COR-L47 (cell line): ENCODE data around the gene CCNF.
"Not testable (repeated sequence)": the region's sequence is repeated elsewhere in the genome, so short reads cannot be mapped to it uniquely, and the experiment has no call there.

Experiments
- DNase-seq: peaks from one replicate; lab custom pipeline; 2025; lab: John Stamatoyannopoulos, UW

Gene CCNF

DNA sequence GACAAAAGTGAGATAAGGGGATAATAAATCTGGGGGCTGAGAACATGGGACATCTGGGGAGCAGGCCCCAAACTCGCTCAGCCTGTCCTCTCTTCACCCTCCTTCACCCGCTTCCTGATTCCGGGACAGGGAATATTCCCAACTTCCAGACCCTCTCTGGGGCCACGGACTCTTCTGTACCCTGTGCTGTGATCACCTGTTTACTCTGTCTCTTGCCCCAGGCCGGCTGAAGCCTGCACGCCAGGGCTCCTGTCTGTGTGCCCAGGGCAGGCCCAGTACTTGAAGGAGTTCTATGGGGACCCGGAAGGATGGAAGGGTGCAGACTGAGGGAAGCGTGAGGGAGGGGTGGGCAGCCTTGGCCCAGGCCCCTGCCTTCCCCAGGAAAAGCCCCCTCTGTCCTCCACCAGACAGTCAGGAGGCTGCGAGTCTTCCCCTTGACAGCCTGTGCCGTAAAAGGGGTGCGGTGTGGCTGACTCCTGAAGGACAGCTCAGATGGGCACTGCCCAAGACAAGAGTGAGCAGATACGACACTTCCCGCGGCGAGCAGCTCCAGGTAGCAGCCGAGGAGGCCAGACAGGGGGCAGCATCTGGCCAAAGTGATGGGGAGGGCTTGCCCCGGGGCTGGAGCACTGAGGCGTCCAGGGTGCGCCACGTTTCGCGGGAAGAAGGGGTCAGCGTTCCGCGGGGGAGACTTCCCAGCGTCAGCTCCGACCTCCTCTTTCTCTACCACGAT is 1.0 kb upstream of the CCNF start:
- DNase-seq, result no peak

DNA sequence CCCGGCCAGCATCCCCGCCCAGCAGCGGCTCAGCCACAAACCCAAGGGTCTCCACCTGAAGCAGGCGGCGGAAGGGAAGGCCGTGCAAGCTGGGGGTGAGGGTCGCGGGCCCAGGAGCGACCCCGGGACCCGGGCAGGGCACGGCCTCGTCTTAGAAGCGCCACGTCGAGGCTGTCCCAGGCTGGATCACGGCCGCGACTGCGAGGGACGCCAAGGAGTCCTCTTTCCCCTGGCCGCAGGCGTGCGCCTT is 538 bp upstream of the CCNF start:
- no peak for DNase-seq

DNA sequence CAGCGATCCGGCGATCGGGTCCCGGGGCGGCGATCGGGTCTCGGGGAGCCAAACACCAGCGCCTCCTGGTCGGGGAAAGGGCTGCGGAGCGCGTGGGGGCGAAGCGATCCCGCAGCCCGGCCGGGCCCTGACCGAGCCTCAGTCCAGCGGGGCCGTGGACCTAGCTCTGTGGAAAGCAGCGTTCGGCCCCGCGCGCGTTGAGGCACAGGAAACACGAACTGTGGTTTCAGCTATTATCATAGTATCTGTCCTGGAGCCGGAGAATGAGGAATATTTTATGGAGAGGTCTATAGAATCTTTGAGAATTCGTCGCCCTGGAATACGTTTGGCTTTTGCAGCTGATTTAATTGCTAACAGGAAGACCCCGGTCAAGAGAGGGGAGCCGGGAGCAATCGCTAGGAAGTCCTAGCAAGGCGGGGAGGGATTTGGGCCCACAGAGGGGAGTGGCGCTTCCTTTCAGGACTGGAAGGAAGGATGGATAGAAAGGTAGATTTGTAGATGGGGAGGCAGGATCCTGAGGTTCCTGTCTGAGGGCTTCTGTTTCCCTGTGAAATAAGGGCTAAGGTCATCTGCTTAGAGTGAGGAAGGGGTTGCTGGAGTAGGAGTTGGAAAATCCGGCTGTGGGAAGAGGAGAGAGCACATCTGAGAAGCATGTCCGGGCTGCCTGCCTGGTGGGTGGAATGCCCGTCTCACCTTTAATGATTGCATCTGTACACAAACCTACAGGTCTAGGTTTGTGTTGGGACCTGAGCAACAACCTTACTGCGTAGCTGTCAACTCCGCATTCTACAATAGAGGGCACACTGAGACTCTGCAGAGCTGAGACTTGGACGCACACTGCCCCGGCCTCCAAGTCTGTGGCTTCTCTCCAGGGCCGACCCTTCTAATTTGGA is 770 bp downstream of the CCNF start:
- peak; percentile 34 for DNase-seq

DNA sequence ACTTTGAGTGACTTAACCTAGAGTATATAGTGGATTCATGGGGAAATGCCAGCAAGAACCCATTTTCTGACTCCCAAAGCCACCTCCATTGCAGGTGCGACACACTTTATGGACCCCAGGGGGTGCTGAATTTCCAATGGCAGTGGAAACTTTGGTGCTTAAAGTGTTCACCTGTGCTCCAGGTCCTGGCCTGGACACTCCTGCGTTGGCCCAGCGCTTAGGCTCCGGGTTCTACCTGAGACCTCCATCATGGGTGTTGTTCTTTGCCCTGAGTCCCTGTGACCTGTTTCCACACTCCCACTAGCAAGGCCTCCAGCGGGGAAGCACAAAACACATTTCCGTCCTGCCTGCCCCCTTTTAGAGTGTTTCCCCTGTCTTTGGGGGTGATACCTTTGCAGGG is 3.0 kb downstream of the CCNF start:
- no peak for DNase-seq

DNA sequence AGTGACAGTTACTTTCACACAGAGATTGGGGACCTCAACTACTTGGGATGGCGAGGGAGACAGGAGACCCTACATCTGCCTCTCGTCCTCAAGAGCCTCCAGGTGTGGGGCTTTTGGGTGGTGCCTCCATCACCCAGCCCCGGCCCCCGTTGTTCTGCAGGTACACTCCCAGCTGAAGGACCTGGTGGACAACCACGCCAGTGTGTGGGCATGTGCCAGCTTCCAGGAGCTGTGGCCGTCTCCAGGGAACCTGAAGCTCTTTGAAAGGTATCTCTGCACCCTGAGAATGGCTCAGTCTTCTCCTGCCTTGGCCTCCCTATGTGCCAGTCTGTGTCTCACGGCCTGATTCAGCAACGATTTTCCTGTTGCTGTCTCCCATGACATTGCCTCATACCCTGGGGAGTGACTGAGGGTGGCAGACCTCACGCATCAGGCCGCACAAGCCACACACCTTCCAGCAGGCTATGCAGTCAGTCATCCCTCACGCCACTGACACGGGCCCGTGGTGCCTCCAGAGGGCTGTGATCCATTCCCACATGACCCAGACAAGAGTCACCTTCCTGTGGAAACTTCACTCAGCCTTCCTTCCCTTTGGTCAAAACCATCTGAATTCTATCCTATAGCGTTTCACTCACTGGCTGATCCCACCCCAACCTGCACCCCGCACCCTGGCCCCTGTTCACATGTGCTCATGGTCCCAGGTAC is 3.7 kb downstream of the CCNF start:
- DNase-seq, result no peak

DNA sequence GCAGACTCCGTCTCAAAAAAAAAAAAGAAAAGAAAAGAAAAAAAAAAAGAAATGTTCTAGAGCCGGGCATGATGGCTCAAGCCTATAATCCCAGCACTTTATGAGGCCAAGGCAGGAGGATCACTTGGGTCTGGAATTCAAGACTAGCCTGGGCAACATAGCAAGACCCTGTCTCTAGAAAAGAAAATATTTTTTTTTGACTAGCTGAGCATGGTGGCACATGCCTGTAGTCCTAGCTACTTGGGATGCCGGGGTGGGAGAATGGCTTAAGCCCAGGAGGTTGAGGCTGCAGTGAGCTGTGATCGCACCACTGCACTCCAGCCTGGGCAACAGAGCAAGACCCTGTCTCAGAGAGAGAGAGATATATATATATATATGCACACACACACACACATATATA is 6.0 kb downstream of the CCNF start:
- not testable (repeated sequence) for DNase-seq

DNA sequence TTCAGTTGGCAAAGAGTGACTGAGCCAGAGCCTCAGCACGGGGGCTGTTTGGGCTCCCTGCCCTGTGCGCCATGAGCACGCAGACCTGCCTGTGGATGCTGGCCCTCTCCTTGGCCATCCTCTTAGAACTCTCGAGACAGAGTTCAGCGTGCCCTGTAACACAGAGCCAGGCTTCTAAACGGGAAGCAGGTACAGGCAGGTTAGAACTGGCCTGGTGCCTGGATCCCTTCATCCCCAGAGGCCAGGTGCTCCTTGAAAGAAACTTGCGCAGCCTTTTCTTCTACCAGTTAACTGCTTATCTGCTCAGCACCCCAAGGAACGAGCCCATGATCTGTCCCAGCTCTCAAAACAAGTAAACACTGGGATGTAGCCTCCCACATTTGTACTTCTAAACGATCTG is 6.9 kb downstream of the CCNF start:
- DNase-seq, result no peak

DNA sequence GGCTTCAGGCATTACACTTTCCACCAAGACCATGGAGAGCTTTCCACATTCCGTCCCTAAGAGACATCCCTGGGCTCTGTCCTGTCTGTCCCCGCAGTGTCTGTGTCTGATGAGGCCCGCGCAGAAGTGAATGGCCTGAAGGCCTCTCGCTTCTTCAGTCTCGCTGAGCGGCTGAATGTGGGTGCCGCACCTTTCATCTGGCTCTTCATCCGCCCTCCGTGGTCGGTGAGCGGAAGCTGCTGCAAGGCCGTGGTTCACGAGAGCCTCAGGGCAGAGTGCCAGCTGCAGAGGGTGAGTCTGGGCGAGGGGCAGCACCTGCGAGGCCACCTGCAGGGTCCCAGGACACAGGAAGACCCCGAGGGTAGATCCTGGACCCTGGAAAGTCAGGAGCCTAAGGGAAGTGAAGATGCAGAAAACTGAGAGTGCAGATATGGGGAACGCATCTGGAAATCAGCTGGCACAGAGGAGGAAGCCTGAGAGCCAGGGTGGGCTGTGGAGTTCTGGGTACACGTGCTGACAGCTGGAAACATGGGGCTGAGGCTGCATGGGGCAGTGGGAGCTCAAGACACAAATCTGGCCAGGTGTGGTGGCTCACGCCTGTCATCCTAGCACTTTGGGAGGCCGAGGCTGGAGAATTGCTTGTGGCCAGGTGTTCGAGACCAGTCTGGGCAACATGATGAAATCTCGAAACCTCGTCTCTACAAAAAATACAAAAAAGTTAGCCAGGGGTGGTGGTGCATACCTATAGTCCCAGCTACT is 8.0 kb downstream of the CCNF start:
- no peak for DNase-seq

DNA sequence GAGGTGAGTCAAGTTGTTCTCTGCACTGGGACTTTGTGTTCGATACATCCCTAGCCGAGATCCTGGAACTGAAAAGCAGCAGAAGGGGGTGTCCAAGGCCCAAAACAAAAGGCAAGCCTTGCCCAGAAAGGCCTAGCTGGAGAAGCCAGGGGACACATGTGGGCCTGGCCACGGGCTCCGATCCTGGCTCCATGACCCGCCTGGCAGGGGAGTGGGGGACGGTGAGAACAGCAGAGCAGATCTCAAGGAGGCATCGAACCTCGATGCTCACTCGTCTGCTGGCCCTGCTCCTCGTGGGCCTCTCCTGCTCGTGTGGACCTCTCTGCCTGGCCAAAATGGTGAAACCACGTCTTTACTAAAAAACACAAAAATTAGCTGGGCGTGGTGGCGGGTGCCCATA is 8.9 kb downstream of the CCNF start:
- DNase-seq, result no peak

DNA sequence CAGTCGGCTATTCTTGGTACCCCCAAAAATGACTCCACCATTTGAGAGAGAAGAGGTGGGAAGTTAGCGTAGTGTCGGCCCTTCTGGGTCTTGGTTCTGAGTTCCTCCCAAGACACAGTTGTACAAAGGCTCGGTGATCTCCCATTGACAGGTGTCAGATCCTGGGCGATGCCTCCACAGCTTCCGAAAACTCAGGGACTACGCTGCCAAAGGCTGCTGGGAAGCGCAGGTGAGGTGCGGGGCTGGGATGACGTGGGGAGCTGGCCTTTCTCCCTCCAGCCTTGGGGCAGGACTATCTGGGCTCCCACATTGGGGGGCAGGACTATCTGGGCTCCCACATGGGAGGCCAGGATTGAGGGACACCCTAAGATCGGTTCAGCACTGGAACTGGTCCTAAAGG is 10.4 kb downstream of the CCNF start:
- no peak for DNase-seq

DNA sequence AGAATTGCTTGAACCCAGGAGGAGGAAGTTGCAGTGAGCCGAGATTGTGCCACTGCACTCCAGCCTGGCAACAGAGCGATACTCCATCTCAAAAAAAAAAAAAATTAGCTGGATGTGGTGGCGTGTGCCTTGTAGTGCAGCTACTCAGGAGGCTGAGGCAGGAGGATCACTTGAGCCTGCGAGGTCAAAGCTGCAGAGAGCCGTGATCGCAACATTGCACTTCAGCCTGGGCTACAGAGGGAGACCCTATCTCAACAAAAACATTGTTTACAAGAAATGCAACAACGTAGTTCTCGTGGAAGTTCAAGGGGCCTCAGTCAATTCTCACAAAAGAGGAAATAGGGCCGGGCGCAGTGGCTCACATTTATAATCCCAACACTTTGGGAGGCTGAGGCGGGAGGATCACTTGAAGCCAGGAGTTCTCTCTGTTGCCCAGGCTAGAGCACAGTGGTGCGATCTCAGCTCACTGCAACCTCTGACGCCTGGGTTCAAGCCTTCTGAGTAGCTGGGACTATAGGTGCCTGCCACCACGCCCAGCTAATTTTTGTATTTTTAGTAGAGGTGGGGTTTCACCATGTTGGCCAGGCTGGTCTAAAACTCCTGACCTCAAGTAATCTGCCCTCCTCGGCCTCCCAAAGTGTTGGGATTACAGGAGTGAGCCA is 12.0 kb downstream of the CCNF start:
- not testable (repeated sequence) for DNase-seq

DNA sequence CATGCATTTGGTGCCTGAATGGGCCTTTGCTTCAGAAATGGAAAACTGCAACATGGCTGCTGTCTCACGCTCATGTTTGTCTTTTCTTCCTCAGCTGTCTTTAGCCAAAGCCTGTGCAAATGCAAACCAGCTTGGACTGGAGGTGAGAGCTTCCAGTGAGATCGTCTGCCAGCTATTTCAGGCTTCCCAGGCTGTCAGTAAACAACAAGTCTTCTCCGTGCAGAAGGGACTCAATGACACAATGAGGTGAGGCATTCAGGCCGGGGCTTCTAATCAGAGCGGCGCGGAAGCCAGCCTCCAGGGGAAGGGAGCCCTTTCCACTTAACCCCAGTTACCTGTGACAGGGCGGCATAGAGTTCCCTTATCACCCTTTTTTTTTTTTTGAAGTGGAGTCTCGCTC is 14.3 kb downstream of the CCNF start:
- DNase-seq, result no peak

DNA sequence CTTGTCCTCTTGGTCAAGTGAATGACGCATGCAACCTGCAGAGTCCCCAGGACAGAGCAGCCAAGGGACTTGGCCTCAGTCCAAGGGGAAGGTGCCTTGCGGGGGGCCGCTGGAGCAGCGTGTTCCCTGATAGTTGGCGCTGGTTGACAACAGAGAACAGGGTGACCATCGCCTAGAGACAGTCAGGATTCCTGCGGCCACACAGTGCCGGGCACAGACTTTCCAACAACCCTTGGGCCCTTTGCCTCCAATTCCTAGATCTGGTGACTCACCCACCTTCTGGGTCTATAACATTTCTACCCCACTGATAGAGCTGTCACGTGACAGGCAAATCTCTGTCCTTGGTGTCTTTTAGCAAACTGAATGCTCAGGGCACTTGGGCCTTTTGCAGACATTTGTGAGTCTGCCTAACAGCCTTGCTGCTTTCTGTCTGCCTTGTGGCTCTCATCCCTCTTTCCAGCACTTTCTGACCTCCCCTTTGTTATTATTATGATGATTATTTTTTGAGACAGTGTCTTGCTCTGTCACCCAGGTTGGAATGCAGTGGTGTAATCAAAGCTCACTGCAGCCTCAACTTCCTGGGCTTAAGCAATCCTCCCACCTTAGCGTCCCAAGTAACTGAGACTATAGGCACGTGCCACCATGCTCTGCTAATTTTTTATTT is 18.8 kb downstream of the CCNF start:
- no peak for DNase-seq

DNA sequence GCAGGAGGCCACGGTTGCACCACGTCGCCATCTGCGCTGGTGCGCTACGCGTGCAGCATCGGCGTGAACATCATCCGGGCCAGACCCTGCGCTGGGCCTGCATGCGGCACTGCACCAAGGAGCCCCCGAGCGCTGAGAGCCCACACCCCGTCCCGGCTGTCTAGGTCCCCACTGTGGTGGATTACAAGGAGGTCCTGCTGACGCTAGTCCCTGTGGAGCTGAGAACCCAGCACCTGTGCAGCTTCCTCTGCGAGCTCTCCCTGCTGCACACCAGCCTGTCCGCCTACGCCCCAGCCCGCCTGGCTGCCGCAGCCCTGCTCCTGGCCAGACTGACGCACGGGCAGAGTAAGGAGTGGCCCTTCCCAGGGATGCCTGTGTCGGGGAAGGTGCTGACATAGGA is 19.9 kb downstream of the CCNF start:
- no peak for DNase-seq

DNA sequence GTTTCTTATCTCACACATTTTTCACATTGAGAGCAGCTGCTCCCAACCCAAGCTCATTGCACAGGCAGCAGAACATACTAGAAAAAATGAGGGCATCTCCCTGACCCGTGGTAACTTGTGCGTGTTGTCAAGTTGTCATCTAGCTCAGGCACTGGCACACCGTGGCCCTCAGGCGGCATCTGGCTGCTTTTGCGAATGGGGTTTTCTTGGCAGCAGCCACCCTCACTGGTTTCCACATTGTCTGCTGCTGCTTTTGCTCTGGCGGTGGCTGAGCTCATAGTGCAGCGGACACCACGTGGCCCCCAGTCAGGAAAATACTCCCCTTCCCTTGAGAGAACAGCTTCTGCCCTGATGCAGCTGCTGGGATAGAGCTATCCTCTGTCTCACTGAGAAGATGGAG is 21.3 kb downstream of the CCNF start:
- no peak for DNase-seq

DNA sequence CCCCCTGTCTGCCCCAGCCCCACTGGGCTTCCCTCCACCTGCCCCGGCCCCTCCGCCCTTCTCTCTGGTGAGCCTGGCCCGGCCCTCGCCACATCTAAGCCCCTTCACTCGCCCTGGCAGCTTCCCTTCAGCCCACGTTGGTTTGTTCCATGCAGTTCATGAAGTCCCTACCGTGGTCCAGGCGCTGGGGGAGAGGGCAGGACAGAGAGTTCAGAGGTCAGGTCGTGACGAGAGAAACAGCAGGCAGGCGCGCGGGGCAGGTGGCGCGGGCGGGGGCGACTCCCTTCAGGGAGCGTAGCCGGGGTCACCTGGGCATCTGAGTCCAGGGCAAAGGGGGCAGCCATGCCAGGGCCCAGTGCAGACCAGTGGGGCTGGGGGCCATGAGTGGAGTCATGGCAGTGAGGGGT is 21.7 kb downstream of the CCNF start:
- DNase-seq, result no peak

DNA sequence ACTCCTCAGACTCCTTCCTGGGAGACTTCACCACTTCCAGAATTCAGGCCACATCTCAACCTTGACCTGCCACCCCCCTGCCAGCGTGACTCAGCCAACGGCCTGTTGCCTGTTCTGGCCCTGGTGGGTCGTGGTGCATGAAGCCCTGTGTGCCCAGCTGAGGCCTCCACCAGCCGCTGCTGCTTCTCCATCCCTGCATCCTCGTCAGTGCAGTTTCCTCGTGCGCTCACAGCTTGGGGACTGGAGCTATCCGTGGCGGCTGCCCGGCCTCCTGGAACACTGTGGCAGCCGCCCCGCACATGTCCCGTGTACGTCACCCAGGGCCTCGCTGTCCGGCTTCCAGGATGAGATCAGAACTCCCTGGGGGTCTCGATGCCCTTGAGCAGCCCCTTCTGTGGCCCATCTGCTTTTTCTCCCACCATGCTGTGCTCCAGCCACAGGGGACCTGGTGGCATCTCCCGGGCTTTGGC is 22.6 kb downstream of the CCNF start:
- no peak for DNase-seq

DNA sequence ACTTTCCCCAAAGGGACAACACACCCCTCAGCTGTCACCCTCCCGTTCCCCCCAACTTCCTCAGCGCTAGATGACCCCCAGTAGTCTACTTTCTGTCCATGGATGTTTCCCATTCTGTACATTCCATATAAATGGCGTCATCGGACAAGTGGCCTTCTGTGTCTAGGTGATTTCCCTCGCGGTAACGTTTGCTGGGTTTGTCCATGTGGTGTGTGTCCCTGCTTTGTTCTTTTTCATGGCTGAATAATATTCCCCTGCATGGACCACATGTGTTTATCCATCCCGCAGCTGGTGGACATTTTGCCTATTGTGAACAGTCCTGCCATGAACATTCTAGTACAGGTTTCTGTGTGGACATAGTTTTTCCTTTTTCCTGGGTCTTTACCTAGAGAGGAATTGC is 23.4 kb downstream of the CCNF start:
- no peak for DNase-seq

DNA sequence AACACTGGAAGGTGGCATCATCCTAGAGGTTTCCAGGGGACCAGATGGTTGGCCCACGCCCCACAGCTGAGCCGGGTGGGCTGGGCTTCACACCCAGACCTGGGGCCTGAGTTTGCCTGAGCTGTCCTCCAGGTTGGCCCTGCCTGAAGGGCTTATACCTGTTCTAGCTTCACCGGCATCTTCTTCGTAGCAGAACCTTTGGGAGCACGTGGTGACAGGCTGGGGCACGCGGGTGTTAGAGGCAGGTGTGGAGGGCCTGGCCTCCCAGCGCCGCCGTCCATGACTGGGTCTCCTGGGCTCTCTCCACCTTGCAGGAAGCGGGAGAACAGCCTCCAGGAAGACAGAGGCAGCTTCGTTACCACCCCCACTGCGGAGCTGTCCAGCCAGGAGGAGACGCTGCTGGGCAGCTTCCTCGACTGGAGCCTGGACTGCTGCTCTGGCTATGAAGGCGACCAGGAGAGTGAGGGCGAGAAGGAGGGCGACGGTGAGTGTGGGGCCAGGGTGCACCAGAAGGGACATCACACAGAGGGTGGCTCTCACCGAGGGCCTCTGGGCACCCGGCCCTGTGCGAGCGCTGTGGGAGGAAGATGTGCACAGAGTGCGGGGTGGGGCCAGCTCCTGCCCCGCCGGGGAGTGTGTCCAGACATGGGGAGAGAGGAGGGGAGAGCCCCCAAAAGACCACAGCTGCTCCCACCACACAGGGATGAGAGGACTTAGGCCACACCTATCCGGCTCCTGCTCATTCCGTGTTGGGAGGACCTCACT is 26.0 kb downstream of the CCNF start:
- no peak for DNase-seq

DNA sequence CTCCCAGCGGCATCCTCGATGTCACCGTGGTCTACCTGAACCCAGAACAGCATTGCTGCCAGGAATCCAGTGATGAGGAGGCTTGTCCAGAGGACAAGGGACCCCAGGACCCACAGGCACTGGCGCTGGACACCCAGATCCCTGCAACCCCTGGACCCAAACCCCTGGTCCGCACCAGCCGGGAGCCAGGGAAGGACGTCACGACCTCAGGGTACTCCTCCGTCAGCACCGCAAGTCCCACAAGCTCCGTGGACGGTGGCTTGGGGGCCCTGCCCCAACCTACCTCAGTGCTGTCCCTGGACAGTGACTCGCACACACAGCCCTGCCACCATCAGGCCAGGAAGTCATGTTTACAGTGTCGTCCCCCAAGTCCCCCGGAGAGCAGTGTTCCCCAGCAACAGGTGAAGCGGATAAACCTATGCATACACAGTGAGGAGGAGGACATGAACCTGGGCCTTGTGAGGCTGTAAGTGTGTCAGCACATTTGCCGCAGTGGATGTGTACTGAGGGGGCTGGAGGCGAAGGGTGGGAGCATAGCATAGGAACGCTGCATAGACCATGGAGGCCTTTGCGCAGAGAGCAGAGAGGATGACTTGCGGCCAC is 27.4 kb downstream of the CCNF start:
- DNase-seq, result no peak
